GM19438 (cell line): Measurements from ENCODE around the gene NNMT.

Source experiments
- ATAC-seq: cut with Tn5 transposase; IDR thresholded peaks from one replicate; pipeline ENCODE4 v1.9.1; 2021; ENCODE audit warnings: low read depth; ENCODE audit not compliant: unreplicated experiment

NNMT gene

GRCh38 chr11:114262681-114263512, 33.3 kb upstream of the NNMT start:
- no peak for ATAC-seq

GRCh38 chr11:114263513-114264170, 32.6 kb upstream of the NNMT start:
- no peak for ATAC-seq

GRCh38 chr11:114264381-114264780, 31.8 kb upstream of the NNMT start:
- ATAC-seq: no peak

- no peak for ATAC-seq
Observed at GRCh38 chr11:114265122-114265878, 30.9 kb upstream of the NNMT start.

- no peak for ATAC-seq
Observed at GRCh38 chr11:114269498-114269897, 26.7 kb upstream of the NNMT start.

GRCh38 chr11:114270531-114271270, 25.5 kb upstream of the NNMT start:
- no peak for ATAC-seq

- no peak for ATAC-seq
Observed at GRCh38 chr11:114271316-114271715, 24.9 kb upstream of the NNMT start.

GRCh38 chr11:114272311-114272710, 23.9 kb upstream of the NNMT start:
- ATAC-seq: no peak

GRCh38 chr11:114273071-114273470, 23.1 kb upstream of the NNMT start:
- ATAC-seq: no peak

GRCh38 chr11:114273890-114274635, 22.1 kb upstream of the NNMT start:
- ATAC-seq: no peak

GRCh38 chr11:114274637-114275036, 21.6 kb upstream of the NNMT start:
- ATAC-seq: no peak

GRCh38 chr11:114275280-114275679, 20.9 kb upstream of the NNMT start:
- ATAC-seq: no peak

- no peak for ATAC-seq
Observed at GRCh38 chr11:114276077-114276476, 20.1 kb upstream of the NNMT start.

GRCh38 chr11:114277637-114278341, 18.4 kb upstream of the NNMT start:
- ATAC-seq: no peak

- ATAC-seq: no peak
Observed at GRCh38 chr11:114278342-114279065, 17.7 kb upstream of the NNMT start.

- no peak for ATAC-seq
Observed at GRCh38 chr11:114279792-114280546, 16.2 kb upstream of the NNMT start.

- ATAC-seq: no peak
Observed at GRCh38 chr11:114280696-114281095, 15.5 kb upstream of the NNMT start.

- no peak for ATAC-seq
Observed at GRCh38 chr11:114281388-114281956, 14.7 kb upstream of the NNMT start.
